Endothelial cell of umbilical vein (primary cell): ENCODE results near the gene THUMPD3. TPM values are rescaled to one million over a fixed set of nuclear protein-coding genes. Genes with fewer than 3 reads are reported as not detected.

Source experiments
- Bru-seq: library from RNA; stranded (reverse); fragments of 400-500 nt; gene quantifications from one replicate; lab custom pipeline; 2021; lab: Mats Ljungman, UMichigan
- BruChase-seq, 2 experiments: library from RNA; stranded (reverse); fragments of 400-500 nt; gene quantifications; one replicate each; lab custom pipeline; 2021; lab: Mats Ljungman, UMichigan
- BruUV-seq: library from RNA; stranded (reverse); fragments of 400-500 nt; replicated peaks from 2 replicates; lab custom pipeline; 2021; lab: Mats Ljungman, UMichigan
- CTCF ChIA-PET: fragments of 300-600, 350-600 bp; sonication (Branson Sonifier 250); formaldehyde crosslinking; loops from one replicate; lab custom pipeline; 2021; ENCODE audit warnings: antibody characterized with exemption, inconsistent platforms; lab: Charles Lee
- POLR2A ChIA-PET: fragments of 300-600, 350-600 bp; sonication (Branson Sonifier 250); formaldehyde crosslinking; loops from one replicate; lab custom pipeline; 2021; ENCODE audit warnings: antibody characterized with exemption, inconsistent platforms; lab: Charles Lee
- DNase-seq: peaks from one replicate; pipeline ENCODE4 v3.0.0-alpha.2; 2011; ENCODE audit warnings: low read depth, low spot score
- FAIRE-seq: peaks from 2 replicates; lab custom pipeline; 2011; peaks lifted over from hg19 to GRCh38; lab: Jason Lieb, UNC
- H2AFZ ChIP-seq: 2 replicates; pipeline ENCODE4 v1.6.0; 2012; ENCODE audit warnings: low read depth, low read length, control low read depth, inconsistent platforms
- H3K27ac ChIP-seq: 2 replicates; pipeline ENCODE4 v1.5.1; 2011; ENCODE audit warnings: low read depth, mild to moderate bottlenecking, control low read depth, low read length, moderate library complexity; ENCODE audit not compliant: insufficient read depth
- H3K27me3 ChIP-seq, 2 experiments: 2 replicates each; pipeline versions ENCODE4 v1.6.0 to v1.6.1; 2011; ENCODE audit warnings: low read length in 2 of 2, mixed read lengths in 1 of 2; ENCODE audit not compliant: control insufficient read depth in 2 of 2, insufficient read depth in 2 of 2
- H3K36me3 ChIP-seq, 2 experiments: 2 replicates in 1 of 2; 3 replicates in 1 of 2; pipeline ENCODE4 v1.5.1; 2011; ENCODE audit warnings: low read length in 2 of 2, mild to moderate bottlenecking in 1 of 2, moderate library complexity in 1 of 2; ENCODE audit not compliant: control insufficient read depth in 2 of 2, insufficient read depth in 2 of 2; ENCODE audit errors: extremely low read depth in 1 of 2
- H3K4me1 ChIP-seq: 3 replicates; pipeline ENCODE4 v1.5.1; 2011; ENCODE audit warnings: mild to moderate bottlenecking, low read length; ENCODE audit not compliant: control insufficient read depth, insufficient read depth; ENCODE audit errors: extremely low read depth
- H3K4me2 ChIP-seq: 2 replicates; pipeline ENCODE4 v1.6.1; 2011; ENCODE audit warnings: low read length, control low read depth, mixed read lengths; ENCODE audit not compliant: insufficient read depth
- H3K4me3 ChIP-seq, 3 experiments: fragments of 200-600 bp in 1 of 3; sonication (generic), shearing (Covaris generic) in 1 of 3; replicated peaks in 1 of 3; 2 replicates each; pipeline ENCODE4 v1.5.1; 2011 to 2016; ENCODE audit warnings: control low read depth in 3 of 3, low read length in 3 of 3, mild to moderate bottlenecking in 2 of 3, inconsistent platforms in 1 of 3, low read depth in 1 of 3, moderate library complexity in 1 of 3; ENCODE audit not compliant: insufficient read depth in 1 of 3
- H3K79me2 ChIP-seq: 2 replicates; pipeline ENCODE4 v1.6.0; 2012; ENCODE audit warnings: low read length, inconsistent platforms; ENCODE audit not compliant: control insufficient read depth, insufficient read depth
- H3K9ac ChIP-seq: replicated peaks from 2 replicates; pipeline ENCODE3; 2011; ENCODE audit warnings: low read length, control low read depth; ENCODE audit not compliant: insufficient read depth; ENCODE audit errors: extremely low read depth
- H3K9me1 ChIP-seq: replicated peaks from 3 replicates; pipeline ENCODE4 v1.6.0; 2011; ENCODE audit warnings: mild to moderate bottlenecking, low read length; ENCODE audit not compliant: control insufficient read depth, insufficient read depth; ENCODE audit errors: extremely low read depth
- H3K9me3 ChIP-seq: replicated peaks from 2 replicates; pipeline ENCODE4 v1.5.1; 2012; ENCODE audit warnings: low read length, inconsistent platforms; ENCODE audit not compliant: control insufficient read depth, insufficient read depth
- H4K20me1 ChIP-seq: replicated peaks from 2 replicates; pipeline ENCODE3; 2011; ENCODE audit warnings: mild to moderate bottlenecking, low read length; ENCODE audit not compliant: control insufficient read depth, insufficient read depth; ENCODE audit errors: extremely low read depth
- CTCF ChIP-seq, 2 donors: IDR thresholded peaks; 1 replicate in 1 of 2; 2 replicates in 1 of 2; pipeline ENCODE4 v1.5.1; 2011; ENCODE audit warnings: low read length in 2 of 2, mild to moderate bottlenecking in 2 of 2, moderate library complexity in 2 of 2, control low read depth in 1 of 2, inconsistent platforms in 1 of 2, low read depth in 1 of 2; ENCODE audit not compliant: insufficient read depth in 1 of 2; ENCODE audit errors: extremely low read depth in 1 of 2
- EZH2 ChIP-seq: IDR thresholded peaks from 2 replicates; pipeline ENCODE4 v1.6.1; 2012; ENCODE audit warnings: borderline replicate concordance, low read depth, mild to moderate bottlenecking, moderate library complexity, low read length, inconsistent platforms; ENCODE audit not compliant: severe bottlenecking
- FOS ChIP-seq: IDR thresholded peaks from 2 replicates; pipeline ENCODE4 v1.6.1; 2011; ENCODE audit warnings: mild to moderate bottlenecking, low read length, moderate library complexity, borderline replicate concordance; ENCODE audit not compliant: insufficient read depth
- GATA2 ChIP-seq: IDR thresholded peaks from 2 replicates; pipeline ENCODE4 v1.7.0; 2011; ENCODE audit warnings: low read depth, mild to moderate bottlenecking, moderate library complexity, mixed read lengths, low read length; ENCODE audit not compliant: insufficient read length, insufficient read depth
- JUN ChIP-seq: IDR thresholded peaks from 2 replicates; pipeline ENCODE4 v1.6.1; 2011; ENCODE audit warnings: borderline replicate concordance, low read depth; ENCODE audit not compliant: insufficient read length, insufficient read depth
- MAX ChIP-seq: IDR thresholded peaks from 2 replicates; pipeline ENCODE4 v1.6.1; 2011; ENCODE audit not compliant: insufficient read depth, insufficient read length
- MYC ChIP-seq: IDR thresholded peaks from one replicate; pipeline ENCODE4 v1.6.1; 2011; ENCODE audit warnings: mild to moderate bottlenecking, low read depth, low read length
- POLR2A ChIP-seq: IDR thresholded peaks from 2 replicates; pipeline ENCODE4 v1.6.1; 2012; ENCODE audit warnings: low read depth, mild to moderate bottlenecking, control low read depth, low read length
- POLR2AphosphoS5 ChIP-seq: IDR thresholded peaks from 2 replicates; pipeline ENCODE4 v1.6.1; 2012; ENCODE audit warnings: low read depth, mild to moderate bottlenecking, control low read depth, low read length, moderate library complexity; ENCODE audit not compliant: insufficient read depth
- dilution Hi-C: fragments of 300-500 bp; cut with MboI; formaldehyde crosslinking; loops from one replicate; pipeline ENCODE4 v1.15.0; 2019; ENCODE audit warnings: low sequenced_read_pairs; ENCODE audit not compliant: extremely low pct_ligation_motif_present
- intact Hi-C: fragments of 100-400 bp; cut with micrococcal nuclease; formaldehyde crosslinking; loops from one replicate; pipeline ENCODE4 v1.10.0; 2022
- long read RNA-seq: library from polyadenylated mRNA; stranded (forward); transcript quantifications from one replicate; pipeline ENCODE4 v2.0.0, GENCODE V29; 2021
- polyA minus RNA-seq, 3 experiments: library from RNA; depleted of rRNA, polyadenylated mRNA; stranded (reverse); fragments of >200 nt; gene quantifications; 1 replicate in 1 of 3; 2 replicates in 2 of 3; pipeline ENCODE4 v1.2.3, GENCODE V29; 2011
- polyA plus RNA-seq, 4 experiments: library from polyadenylated mRNA; depleted of rRNA in 3 of 4; stranded (reverse) in 3 of 4; unstranded in 1 of 4; fragments of >200 nt; gene quantifications; 2 replicates each; pipeline versions ENCODE4 v1.2.1 to v1.2.3, GENCODE V29; 2011 to 2012; ENCODE audit warnings: missing spikeins in 1 of 4
- total RNA-seq: library from RNA; stranded (reverse); gene quantifications from 2 replicates; pipeline ENCODE4 v1.2.3, GENCODE V29; 2021

The THUMPD3 gene
- 22.7 and 26.5 TPM in 2 replicates for total RNA-seq
- 10.0 and 10.5 TPM in 2 replicates for polyA plus RNA-seq
- polyA plus RNA-seq (2011; cell fraction: cytosol; rRNA removed) = 15.7 and 17.8 TPM in 2 replicates
- polyA plus RNA-seq (2011; cell fraction: nucleus; rRNA removed) = 13.4 and 13.5 TPM in 2 replicates
- 29.0 and 37.1 TPM in 2 replicates for polyA plus RNA-seq (2012)
- polyA minus RNA-seq = 19.3 and 33.5 TPM in 2 replicates
- polyA minus RNA-seq (2011; cell fraction: cytosol; rRNA and poly(A)+ RNA removed) = 37.1 TPM
- 13.6 and 15.8 TPM in 2 replicates for polyA minus RNA-seq (2011; cell fraction: nucleus; rRNA and poly(A)+ RNA removed)
- Bru-seq, nascent RNA = percentile 69 among the genes with signal in this experiment
- BruChase-seq, experiment 1, labeled RNA remaining after a 6-hour chase = percentile 70 among the genes with signal in this experiment
- percentile 69 among the genes with signal in this experiment for BruChase-seq, experiment 2, labeled RNA remaining after a 2-hour chase
- long read RNA-seq, transcript THUMPD3-201 (10 exons, 3,961 nt) = minor isoform, 21 of 68 reads
- long read RNA-seq, transcript THUMPD3-206 (10 exons, 2,877 nt) = major isoform, 24 of 68 reads
- long read RNA-seq, partial matches to known transcripts = 3 of 68 reads
- long read RNA-seq, other reads (novel, unspliced or antisense) = 19 of 68 reads

- peak within 1 kb of the TSS; percentile 71 for H2AFZ ChIP-seq
- no peaks in the 10 kb centered on the region for H3K27me3 ChIP-seq
- no peaks in the 10 kb centered on the region for H3K9me3 ChIP-seq
- intact Hi-C loops = loop anchor here (1.0 to 2.0 kb wide), 4 partner anchors 33 to 286 kb away; partner anchors contain the start of gene MTMR14
- peak within 1 kb of the TSS; percentile 97 for H3K27ac ChIP-seq
- H3K36me3 ChIP-seq = peaks cover 0 to 1% of the 10 kb centered on the region in 2 experiments
- H3K4me1 ChIP-seq = peaks cover 7% of the 10 kb centered on the region
- dilution Hi-C loops = no loop called here
- FAIRE-seq (peak; percentile 92), DNase-seq (peak; percentile 90)
- CTCF ChIA-PET = interaction anchor here (0.6 to 3.1 kb wide), 8 partner anchors 10 to 370 kb away, joined by 3 to 45 read pairs (median 4); no protein-coding TSS in a partner anchor
- BruUV-seq = TSS peak; percentile 92
- H3K4me3 ChIP-seq = peak within 1 kb of the TSS; percentile 50 to 72 (median 55)
- POLR2A ChIA-PET = interaction anchor here (0.6 to 2.1 kb wide), 3 partner anchors 33 to 302 kb away, joined by 3 to 20 read pairs (median 4); partner anchors contain the start of gene SETD5
- TF ChIP-seq MAX (no peak), POLR2AphosphoS5 (peak; percentile 96), MYC (peak; percentile 2), EZH2 (no peak), JUN (peak; percentile 4), FOS (peak; percentile 17), GATA2 (no peak), POLR2A (peak; percentile 95), CTCF (IDR thresholded peaks at IDR 0.05; ENCODE audit: extremely low read depth in 1 of 2, insufficient read depth in 1 of 2, low read depth in 1 of 2, low read length in 2 of 2) (no peak)
- peaks cover 8% of the 10 kb centered on the region for H3K79me2 ChIP-seq
- H3K9ac ChIP-seq = peak within 1 kb of the TSS; percentile 95
- no peaks in the 10 kb centered on the region for H4K20me1 ChIP-seq
- H3K4me2 ChIP-seq = peak within 1 kb of the TSS; percentile 73
- no peaks in the 10 kb centered on the region for H3K9me1 ChIP-seq
Observed at GRCh38 chr3:9362731-9363530, at the start of gene THUMPD3. Gene THUMPD3, plus strand, starts transcription at chr3:9363054. Its CDS starts 2,015 bp downstream, at chr3:9365069.
